Activated CD4-positive, alpha-beta memory T cell treated with anti-CD3 and anti-CD28 coated beads, Interleukin-2, amount 10 ng/mL, durations not matched to agents 7 days and 5 days (primary cell): Measurements from ENCODE around the gene C1orf185. TPM values are rescaled to one million over a fixed set of nuclear protein-coding genes. Genes with fewer than 3 reads are reported as not detected.
A peak's percentile ranks its signal among the peaks of the same experiment; 100 is the strongest.

Experiments used
- CTCF ChIA-PET: fragments of 350-600 bp; sonication (Branson Sonifier 250); formaldehyde crosslinking; loops from one replicate; lab custom pipeline; 2021; ENCODE audit warnings: antibody characterized with exemption, inconsistent platforms; lab: Charles Lee
- POLR2A ChIA-PET: fragments of 350-600 bp; sonication (Branson Sonifier 250); formaldehyde crosslinking; loops from one replicate; lab custom pipeline; 2021; ENCODE audit warnings: antibody characterized with exemption; lab: Charles Lee
- DNase-seq: peaks from one replicate; pipeline ENCODE4 v3.0.0-alpha.2; 2020
- H3K27ac Mint-ChIP-seq: one replicate; pipeline ENCODE4 v1.8.0; 2021; ENCODE audit warnings: mild to moderate bottlenecking, mixed read lengths
- H3K27me3 Mint-ChIP-seq: one replicate; pipeline ENCODE4 v1.8.0; 2021; ENCODE audit warnings: mixed read lengths
- H3K36me3 Mint-ChIP-seq: one replicate; pipeline ENCODE4 v1.8.0; 2021; ENCODE audit warnings: low read depth, mixed read lengths
- H3K4me1 Mint-ChIP-seq: one replicate; pipeline ENCODE4 v1.8.0; 2021; ENCODE audit warnings: mixed read lengths
- H3K4me3 Mint-ChIP-seq: one replicate; pipeline ENCODE4 v1.8.0; 2021; ENCODE audit warnings: mild to moderate bottlenecking, mixed read lengths
- H3K9me3 Mint-ChIP-seq: one replicate; pipeline ENCODE4 v1.8.0; 2021; ENCODE audit warnings: mixed read lengths
- total RNA-seq, 2 experiments: library from RNA; stranded (reverse); gene quantifications; one replicate each; pipeline ENCODE4 v1.2.3, GENCODE V29; 2021

Gene C1orf185
- total RNA-seq, 2 experiments from 2014 or later = not detected

- ChIA-PET CTCF (interaction anchor here (0.8 to 7.6 kb wide), 14 partner anchors 8 to 417 kb away, joined by 3 to 70 read pairs (median 6); no protein-coding TSS in a partner anchor), POLR2A (no interaction called here)
- Mint-ChIP-seq H3K27ac (no peak overlapping the region), H3K4me3 (no peak overlapping the region), H3K4me1 (no peaks in the 10 kb centered on the region), H3K27me3 (peaks cover 6% of the 10 kb centered on the region), H3K9me3 (no peaks in the 10 kb centered on the region), H3K36me3 (no peaks in the 10 kb centered on the region)
- DNase-seq = no peak
These were observed 88.9 kb downstream of the C1orf185 start for GRCh38 chr1:51190961-51191360.

- Mint-ChIP-seq H3K27ac (no peak overlapping the region), H3K27me3 (peaks cover 6% of the 10 kb centered on the region), H3K9me3 (no peaks in the 10 kb centered on the region), H3K4me1 (no peaks in the 10 kb centered on the region), H3K36me3 (no peaks in the 10 kb centered on the region), H3K4me3 (no peak overlapping the region)
- ChIA-PET POLR2A (no interaction called here), CTCF (interaction anchor here (0.8 to 7.6 kb wide), 17 partner anchors 11 to 418 kb away, joined by 3 to 70 read pairs (median 7); no protein-coding TSS in a partner anchor)
- peak; percentile 56 for DNase-seq
These were observed 90.3 kb downstream of the C1orf185 start for GRCh38 chr1:51192213-51192843.

GRCh38 chr1:51193564-51193963, 91.5 kb downstream of the C1orf185 start:
- H3K4me1 Mint-ChIP-seq = no peaks in the 10 kb centered on the region

More at GRCh38 chr1:51193564-51193963, 91.5 kb downstream of the C1orf185 start:
- no peak overlapping the region for H3K27ac Mint-ChIP-seq
- POLR2A ChIA-PET = no interaction called here
- H3K4me3 Mint-ChIP-seq = no peak overlapping the region
- H3K9me3 Mint-ChIP-seq = no peaks in the 10 kb centered on the region
- no peak for DNase-seq
- H3K27me3 Mint-ChIP-seq = peaks cover 6% of the 10 kb centered on the region
- H3K36me3 Mint-ChIP-seq = no peaks in the 10 kb centered on the region
- CTCF ChIA-PET = interaction anchor here (0.8 to 7.6 kb wide), 6 partner anchors 25 to 321 kb away, joined by 3 to 60 read pairs (median 10); no protein-coding TSS in a partner anchor

Other genes starting within 250 kb of the C1orf185 start
- gene FAF1, start 142.0 kb upstream of the C1orf185 start, total RNA-seq = 10 to 100 TPM; 71.3 to 75.1 TPM
- 10 to 100 TPM; 53.1 to 56.1 TPM for gene CDKN2C, start 132.0 kb upstream of the C1orf185 start, total RNA-seq
- 10 to 100 TPM; 34.8 to 39.7 TPM for gene RNF11, start 134.0 kb downstream of the C1orf185 start, total RNA-seq
- not detected for gene TTC39A, start 228.3 kb downstream of the C1orf185 start, total RNA-seq